Cardiac septum (tissue), 1 donor: ENCODE measurements around the gene CHID1. TPM values are rescaled to one million over a fixed set of nuclear protein-coding genes. Genes with fewer than 3 reads are reported as not detected.

Experiments
- DNase-seq: peaks from one replicate; pipeline ENCODE4 v3.0.0-alpha.2; 2020; ENCODE audit warnings: low spot score
- intact Hi-C: fragments of 100-400 bp; cut with DNase I; formaldehyde crosslinking; loops from one replicate; pipeline ENCODE4 v1.14.0; 2022
- total RNA-seq: library from RNA; stranded (reverse); fragmentation: NEBNext Ultra II Directional; extraction: Animal tissue kit (Norgen Biotek cat#: 25700); gene quantifications from one replicate; pipeline ENCODE4 v1.2.1, GENCODE V29; 2021
- donor health status: DM: no; HTN: no; CAD: no.

The CHID1 gene
- total RNA-seq, 1 donor from 2014 or later: 63.7 TPM

DNA sequence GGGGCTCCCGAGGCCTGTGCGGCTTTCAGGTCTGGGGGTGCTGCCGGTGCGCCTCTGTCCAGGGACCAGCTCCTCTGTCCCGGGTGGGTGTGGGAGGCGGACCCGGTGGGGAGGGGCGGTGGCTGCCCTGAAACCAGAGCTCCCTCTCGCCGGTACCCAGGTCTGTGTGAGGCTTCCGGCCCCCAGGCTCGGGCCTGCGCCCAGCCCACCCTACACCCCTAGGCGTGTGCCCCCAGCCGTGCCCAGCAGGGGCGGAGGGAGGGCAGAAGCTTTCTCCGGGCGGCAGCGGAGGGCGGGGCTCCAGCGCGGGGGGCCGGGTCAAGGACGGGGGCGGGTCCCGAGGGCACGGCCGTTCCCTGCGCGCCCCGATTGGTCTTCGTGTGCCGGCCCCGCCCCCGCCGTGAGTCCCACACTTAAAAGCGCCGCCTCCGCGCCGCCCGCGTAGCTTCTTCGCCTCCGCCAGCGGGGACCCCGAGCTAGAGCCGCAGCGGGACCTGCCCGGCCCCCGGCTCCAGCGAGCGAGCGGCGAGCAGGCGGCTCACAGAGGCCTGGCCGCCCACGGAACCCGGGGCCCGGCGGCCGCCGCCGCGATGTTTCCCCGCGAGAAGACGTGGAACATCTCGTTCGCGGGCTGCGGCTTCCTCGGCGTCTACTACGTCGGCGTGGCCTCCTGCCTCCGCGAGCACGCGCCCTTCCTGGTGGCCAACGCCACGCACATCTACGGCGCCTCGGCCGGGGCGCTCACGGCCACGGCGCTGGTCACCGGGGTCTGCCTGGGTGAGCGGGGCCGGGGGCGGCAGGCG, 91.3 kb downstream of the CHID1 start:
- intact Hi-C loops: no loop called here

DNA sequence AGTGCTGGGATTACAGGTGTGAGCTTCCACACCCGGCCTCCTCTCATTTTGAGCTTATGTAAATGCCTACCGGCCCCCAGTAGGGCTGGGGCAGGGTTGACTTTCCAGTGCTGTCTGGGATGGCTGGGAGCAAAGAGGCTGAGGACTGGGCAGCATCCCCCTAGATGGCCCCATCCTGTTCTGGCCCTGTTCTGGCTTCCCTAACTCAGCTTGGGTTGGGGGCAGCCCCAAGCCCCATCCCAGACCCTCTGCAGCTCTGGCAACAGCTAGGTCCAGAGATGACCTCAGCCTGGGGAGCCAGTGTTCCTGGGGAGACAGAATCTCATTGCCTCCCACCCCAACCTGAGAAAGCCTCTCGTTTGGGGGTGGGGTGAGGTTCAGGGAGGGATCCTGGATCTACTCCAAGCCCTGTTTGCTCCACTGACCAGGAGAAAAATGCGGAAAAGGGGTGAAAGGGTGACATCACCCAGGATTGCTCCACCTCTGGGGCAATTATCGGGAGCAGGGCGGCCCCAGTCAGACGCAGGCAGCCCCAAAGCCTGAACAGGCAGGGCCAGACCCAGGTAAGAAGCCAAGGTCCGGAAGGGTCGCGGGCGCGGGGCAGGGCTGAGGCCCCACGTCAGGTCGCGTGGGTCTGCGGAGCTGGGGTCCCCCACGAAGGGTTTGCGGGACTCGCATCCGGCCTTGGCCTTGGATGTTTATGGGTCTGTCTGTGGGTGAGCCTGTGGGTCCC, 92.0 kb downstream of the CHID1 start, which contains the start of gene PNPLA2:
PNPLA2 (plus strand) TSS at position 519 of the 733 bp plus-strand sequence. CDS start 805 bp downstream, outside the sequence.
- DNase-seq: peak; percentile 80
- intact Hi-C loops: no loop called here

More for the DNA sequence above, 91.3 kb downstream of the CHID1 start:
- peak; percentile 97 for DNase-seq

Other genes starting within 250 kb of the CHID1 start
- gene DEAF1, start 215.6 kb downstream of the CHID1 start, total RNA-seq: 21.3 TPM
- gene TMEM80, start 215.0 kb downstream of the CHID1 start, total RNA-seq: 15.5 TPM
- 2.3 TPM for gene EPS8L2, start 204.6 kb downstream of the CHID1 start, total RNA-seq
- gene TALDO1, start 163.3 kb downstream of the CHID1 start, total RNA-seq: 92.4 TPM
- gene GATD1, start 133.3 kb downstream of the CHID1 start, total RNA-seq: 38.7 TPM
- 0.65 TPM for gene CEND1, start 120.7 kb downstream of the CHID1 start, total RNA-seq
- gene SLC25A22, start 112.5 kb downstream of the CHID1 start, total RNA-seq: 4.7 TPM
- 12.1 TPM for gene PIDD1, start 105.6 kb downstream of the CHID1 start, total RNA-seq
- 781 TPM for gene RPLP2, start 100.8 kb downstream of the CHID1 start, total RNA-seq
- gene PNPLA2, start 91.9 kb downstream of the CHID1 start, total RNA-seq: 209 TPM
- gene CRACR2B, start 82.9 kb downstream of the CHID1 start, total RNA-seq: 12.2 TPM
- 625 TPM for gene CD151, start 77.9 kb downstream of the CHID1 start, total RNA-seq
- 202 TPM for gene POLR2L, start 68.3 kb downstream of the CHID1 start, total RNA-seq
- 27.9 TPM for gene TSPAN4, start 68.0 kb downstream of the CHID1 start, total RNA-seq
- gene AP2A2, start 15.1 kb upstream of the CHID1 start, total RNA-seq: 40.3 TPM
- gene MUC6, start 125.9 kb upstream of the CHID1 start, total RNA-seq: not detected
- gene MUC2, start 164.1 kb upstream of the CHID1 start, total RNA-seq: 0.03 TPM
- not detected for gene MUC5AC, start 247.1 kb upstream of the CHID1 start, total RNA-seq